IPS-NIHi11 (cell line): Measurements from ENCODE around the gene FRG1.
"Not testable (repeated sequence)": the region's sequence is repeated elsewhere in the genome, so short reads cannot be mapped to it uniquely, and the experiment has no call there.

ENCODE experiments used
- DNase-seq: peaks from one replicate; pipeline ENCODE4 v3.0.0; 2012; ENCODE audit warnings: mixed read lengths, low spot score

Gene FRG1

DNA sequence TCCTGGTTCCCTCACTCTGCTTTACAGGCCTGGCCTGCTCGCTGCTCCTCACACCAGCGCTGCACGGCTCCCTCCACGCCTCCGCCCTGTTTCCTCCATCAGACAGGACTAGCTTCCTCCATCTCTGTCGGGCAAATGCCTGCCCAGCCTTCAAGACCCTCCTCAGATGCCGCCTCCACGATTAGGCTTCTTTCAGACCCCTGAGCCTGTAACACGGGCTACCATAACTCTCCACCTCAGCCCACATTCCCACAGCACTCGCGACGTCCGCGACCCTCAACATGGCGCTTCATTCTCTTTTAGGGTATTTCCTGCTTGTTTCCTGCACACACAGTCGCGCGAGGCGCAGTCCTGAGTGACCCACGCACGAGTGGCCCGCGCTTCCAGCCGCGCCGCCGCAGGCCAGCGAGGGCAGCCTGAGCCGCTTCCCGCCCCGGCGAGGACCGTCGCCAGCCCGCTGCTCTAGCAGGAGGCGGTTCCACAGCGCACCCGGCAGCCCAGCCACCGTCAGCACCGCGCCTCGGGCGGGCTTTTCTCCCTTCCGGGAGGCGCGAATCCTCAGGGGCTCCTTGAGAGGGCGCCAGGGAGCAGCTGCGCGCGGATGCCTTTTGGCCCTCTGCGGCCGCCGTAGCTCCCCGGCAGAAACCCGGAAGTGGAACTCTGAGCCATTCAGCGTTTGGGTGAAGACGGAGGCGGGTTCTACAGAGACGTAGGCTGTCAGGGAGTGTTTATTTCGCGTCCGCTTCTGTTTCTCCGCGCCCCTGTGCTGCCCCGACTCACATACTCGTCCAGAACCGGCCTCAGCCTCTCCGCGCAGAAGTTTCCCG lies at the start of gene FRG1:
TSS of gene FRG1 (plus strand) at position 695 of the 827 bp plus-strand sequence. CDS start 138 bp downstream, outside the sequence.
- peak; percentile 92 for DNase-seq

DNA sequence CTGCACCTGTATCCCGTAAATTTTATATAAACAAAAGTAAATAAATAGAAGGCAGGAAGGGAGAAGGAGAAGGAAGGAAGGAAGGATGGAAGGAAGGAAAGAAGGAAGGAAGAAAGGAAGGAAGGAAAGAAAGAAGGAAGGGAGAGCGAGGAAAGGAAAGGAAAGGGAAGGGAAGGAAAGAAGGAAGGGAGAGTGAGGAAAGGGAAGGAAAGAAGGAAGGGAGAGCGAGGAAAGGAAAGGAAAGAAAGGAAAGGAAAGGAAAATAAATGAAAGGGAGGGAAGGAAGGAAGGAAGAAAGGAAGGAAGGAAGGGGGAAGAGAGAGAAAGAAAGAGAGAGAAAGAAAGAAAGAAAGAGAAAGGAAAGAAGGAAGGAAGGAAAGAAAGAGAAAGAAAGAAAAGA lies 43.0 kb upstream of the FRG1 start:
- DNase-seq = no peak

DNA sequence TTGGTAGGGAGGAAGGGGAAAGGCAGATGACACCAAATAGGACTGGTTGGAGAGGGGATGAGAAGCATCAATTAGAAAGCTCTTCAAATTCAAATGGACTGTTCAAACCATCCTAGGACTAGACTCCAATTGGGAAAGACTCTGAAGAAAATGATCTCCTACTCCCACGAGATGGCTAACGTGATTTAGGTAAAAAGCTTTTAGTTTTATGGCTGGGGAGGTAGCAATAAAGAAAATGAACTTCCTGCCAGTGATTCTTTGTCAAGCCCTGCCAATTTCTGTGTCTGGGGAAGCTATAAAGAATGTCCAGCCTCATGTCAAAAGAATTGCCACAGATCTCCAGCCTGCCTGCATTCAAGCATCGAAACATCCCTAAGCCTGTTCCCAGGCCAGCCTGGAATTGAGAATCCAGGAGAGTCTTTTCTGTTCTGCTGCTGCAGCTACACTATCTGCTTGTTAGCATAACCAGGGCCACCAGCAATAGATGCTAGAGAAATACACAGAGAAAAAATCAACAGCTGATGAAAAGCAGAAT lies 41.1 kb upstream of the FRG1 start:
- not testable (repeated sequence) for DNase-seq

DNA sequence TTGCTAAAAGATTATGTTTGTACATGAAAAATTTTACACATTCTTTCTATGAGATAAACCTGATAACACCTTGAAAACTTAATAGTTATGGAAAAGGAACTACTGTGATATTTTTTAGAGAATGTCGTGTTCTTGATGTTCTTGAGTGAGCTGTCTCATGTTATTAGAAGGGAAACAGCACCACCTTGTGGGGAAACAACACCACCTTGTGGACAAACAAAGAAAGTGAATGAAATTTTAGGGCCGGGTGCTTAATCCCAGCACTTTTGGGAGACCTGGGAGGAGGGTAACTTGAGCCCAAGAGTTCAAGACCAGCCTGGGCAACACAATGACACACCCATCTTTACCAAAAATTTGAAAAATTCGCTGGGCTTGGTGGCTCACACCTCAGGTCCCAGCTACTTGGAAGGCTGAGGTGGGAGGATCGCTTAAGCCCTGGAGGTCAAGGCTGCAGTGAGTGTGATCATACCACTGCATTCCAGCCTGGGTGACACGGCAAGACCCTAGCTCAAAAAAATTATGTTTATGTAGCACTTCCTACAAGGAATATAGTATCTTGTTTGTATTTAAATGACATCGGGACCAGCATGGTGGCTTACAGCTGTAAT lies 36.1 kb upstream of the FRG1 start:
- peak; percentile 66 for DNase-seq

DNA sequence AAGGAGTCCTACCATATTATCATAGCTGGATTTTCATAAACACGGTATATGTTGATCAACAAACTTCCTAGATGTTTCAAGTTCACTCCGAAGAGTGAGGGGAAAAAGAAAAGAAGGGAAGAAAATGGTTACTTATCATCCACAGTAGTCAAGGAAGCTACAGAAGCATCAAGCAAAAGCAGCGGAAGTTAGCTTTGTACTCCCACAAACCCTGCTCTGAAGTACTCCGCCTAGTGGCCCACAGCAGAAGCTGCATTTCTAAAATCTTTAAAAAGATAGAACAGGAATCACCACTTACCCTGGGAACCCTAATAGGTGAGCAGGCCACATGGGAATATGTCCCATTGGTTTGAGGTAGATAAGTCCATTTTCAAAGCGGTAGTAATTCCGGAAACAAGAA lies 28.5 kb upstream of the FRG1 start:
- peak; percentile 11 for DNase-seq

- DNase-seq = no peak
These were observed 23.3 kb upstream of the FRG1 start for GRCh38 chr4:189917161-189917891.

- DNase-seq = no peak
These were observed 19.6 kb upstream of the FRG1 start for GRCh38 chr4:189921058-189921457.

GRCh38 chr4:189926742-189927141 lies 13.9 kb upstream of the FRG1 start:
- not testable (repeated sequence) for DNase-seq

GRCh38 chr4:189941005-189941450 lies 356 bp downstream of the FRG1 start:
- no peak for DNase-seq

DNA sequence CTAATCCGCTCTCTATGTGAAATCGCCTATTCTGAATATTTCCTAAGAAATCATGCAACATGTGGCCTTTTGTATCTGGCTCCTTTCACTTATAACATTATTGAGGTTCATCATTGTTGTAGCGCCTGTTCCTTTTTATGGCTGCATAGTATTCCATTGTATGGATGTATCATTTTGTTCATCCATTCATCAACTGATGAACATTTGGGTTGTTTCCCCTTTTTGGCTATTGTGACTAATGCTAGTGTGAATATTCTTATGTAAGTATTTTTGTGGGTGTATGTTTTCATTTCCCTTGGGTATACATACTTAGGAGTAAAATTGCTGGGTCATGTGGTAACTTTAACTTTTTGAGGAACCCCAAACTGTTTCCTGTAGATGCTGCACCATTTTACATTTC lies 1.7 kb downstream of the FRG1 start:
- not testable (repeated sequence) for DNase-seq

DNA sequence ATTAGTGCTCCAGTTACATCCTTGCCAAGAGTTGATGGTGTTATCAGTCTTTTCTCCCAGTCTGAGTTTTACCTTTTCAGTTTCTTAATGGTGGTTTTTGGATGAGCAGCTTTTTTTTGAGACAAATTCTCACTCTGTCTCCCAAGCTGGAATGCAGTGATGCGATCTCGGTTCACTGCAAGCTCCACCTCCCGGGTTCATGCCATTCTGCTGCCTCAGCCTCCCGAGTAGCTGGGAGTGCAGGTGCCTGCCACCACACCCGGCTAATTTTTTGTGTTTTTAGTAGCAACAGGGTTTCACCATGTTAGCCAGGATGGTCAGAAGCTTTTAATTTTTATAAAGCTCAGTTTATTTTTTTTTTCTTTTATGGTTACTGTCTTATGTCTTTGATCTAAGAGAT lies 3.4 kb downstream of the FRG1 start:
- not testable (repeated sequence) for DNase-seq

- DNase-seq = not testable (repeated sequence)
These were observed 6.2 kb downstream of the FRG1 start for GRCh38 chr4:189946906-189947305.

DNA sequence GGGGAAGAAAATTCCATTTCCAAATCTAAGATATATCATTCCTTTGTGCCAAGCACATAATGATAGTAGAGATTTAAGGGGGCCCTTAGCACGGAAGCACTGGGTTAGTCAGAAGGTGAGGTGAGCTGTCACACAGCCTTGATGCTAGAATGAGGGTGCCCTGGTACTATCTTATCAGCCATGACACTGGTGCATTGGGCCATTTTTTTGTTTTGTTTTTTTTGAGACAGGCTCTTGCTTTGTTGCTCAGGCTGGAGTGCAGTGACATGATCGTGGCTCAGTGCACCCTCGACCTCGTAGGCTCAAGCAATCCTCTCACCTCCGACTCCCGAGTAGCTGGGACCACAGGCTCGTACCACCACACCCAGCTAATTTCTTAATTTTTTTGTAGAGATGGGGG lies 7.8 kb downstream of the FRG1 start:
- DNase-seq = not testable (repeated sequence)

DNA sequence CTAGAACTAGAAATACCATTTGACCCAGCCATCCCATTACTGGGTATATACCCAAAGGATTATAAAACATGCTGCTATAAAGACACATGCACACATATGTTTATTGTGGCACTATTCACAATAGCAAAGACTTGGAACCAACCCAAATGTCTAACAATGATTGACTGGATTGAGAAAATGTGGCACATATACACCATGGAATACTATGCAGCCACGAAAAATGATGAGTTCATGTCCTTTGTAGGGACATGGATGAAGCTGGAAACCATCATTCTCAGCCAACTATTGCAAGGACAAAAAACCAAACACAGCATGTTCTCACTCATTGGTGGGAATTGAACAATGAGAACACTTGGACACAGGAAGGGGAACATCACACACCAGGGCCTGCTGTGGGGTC lies 28.6 kb downstream of the FRG1 start:
- not testable (repeated sequence) for DNase-seq

GRCh38 chr4:189973646-189974045 lies 33.0 kb downstream of the FRG1 start:
- DNase-seq = no peak

DNA sequence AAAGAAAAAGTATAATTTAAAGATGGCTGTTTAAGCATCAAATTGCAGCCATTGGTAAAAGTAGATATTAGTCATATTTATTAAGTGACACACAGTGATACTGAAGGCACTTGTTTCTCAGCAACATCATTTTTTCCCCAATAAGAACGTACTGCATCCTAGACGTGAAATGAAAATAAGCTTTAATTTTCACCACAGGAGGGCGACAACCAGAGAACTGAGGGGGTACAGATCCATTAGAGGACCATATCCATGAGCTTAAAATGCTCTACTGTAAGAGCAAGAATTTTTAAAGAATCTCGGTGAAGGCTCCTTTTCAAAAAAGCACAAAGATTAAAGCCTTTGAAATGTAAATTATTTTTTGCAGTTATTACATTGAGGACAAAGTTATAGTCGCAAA lies 33.4 kb downstream of the FRG1 start:
- DNase-seq = peak; percentile 20

- DNase-seq = no peak
These were observed 38.8 kb downstream of the FRG1 start for GRCh38 chr4:189979196-189980047.

- DNase-seq = not testable (repeated sequence)
These were observed 39.6 kb downstream of the FRG1 start for GRCh38 chr4:189980292-189980691.

- DNase-seq = no peak
These were observed 41.3 kb downstream of the FRG1 start for GRCh38 chr4:189981970-189982369.

GRCh38 chr4:189983916-189984526 lies 43.3 kb downstream of the FRG1 start:
- not testable (repeated sequence) for DNase-seq

DNA sequence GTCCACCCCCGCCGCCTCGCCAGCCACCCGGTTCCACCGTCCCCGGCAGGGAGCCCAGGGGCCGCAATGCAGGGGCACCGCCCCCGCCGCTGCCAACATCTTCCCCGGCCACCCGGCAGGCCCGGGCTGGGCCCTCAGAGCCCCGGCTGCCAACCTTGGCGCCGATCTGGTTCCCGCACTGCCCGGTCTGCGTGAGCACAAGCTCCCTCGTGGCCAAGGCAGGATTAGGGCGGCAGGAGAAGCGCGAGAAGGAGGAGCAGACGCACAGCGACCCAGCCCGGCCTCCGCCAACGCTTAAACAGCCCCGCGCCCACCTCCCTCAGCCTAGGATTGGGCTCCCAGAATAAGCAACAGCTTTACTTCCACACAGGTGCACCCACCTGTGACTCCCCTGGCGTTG lies 44.0 kb downstream of the FRG1 start:
- DNase-seq = not testable (repeated sequence)
